Measurements from ENCODE around the gene PDYN.

GRCh38 chr20:1947535-1947846, 46.4 kb downstream of the PDYN start:
- TF ChIP-seq CTCF (conservative IDR thresholded peaks at IDR 0.05) (no peak), ZFX (IDR thresholded peaks at IDR 0.05) (no peak)

All from C4-2B (cell line).